ENCODE results near the gene CCDC85B.

DNA sequence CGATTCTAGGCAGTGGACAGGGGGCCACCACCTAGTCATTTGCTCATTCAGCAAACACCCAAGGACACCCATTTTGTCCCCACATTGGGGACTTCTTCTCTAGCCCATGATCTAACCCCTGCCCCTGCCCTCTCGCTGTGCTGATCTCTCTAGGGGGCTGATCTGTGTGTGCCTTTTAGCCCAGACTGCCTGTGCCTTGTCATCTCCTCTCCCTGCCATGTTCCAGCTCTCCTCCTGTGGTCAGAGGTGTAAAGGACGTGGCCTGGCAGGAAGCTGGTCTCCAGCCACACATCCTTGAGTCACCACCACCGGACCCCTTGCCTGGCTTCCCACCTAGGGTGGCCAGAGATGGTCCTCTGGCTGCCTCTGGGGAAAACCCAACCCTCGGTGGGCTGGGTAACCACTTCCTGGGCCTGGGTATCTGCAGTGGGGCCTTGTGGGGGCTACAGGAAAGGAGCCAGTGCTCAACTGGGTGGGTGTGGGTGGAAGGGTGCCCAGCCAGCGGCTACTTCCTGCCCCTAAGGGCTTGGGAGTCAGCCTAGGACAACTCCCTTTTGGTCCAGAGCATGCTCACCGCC lies 9.5 kb upstream of the CCDC85B start:
- TF ChIP-seq, protein P1, sequence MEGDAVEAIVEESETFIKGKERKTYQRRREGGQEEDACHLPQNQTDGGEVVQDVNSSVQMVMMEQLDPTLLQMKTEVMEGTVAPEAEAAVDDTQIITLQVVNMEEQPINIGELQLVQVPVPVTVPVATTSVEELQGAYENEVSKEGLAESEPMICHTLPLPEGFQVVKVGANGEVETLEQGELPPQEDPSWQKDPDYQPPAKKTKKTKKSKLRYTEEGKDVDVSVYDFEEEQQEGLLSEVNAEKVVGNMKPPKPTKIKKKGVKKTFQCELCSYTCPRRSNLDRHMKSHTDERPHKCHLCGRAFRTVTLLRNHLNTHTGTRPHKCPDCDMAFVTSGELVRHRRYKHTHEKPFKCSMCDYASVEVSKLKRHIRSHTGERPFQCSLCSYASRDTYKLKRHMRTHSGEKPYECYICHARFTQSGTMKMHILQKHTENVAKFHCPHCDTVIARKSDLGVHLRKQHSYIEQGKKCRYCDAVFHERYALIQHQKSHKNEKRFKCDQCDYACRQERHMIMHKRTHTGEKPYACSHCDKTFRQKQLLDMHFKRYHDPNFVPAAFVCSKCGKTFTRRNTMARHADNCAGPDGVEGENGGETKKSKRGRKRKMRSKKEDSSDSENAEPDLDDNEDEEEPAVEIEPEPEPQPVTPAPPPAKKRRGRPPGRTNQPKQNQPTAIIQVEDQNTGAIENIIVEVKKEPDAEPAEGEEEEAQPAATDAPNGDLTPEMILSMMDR (IDR thresholded peaks at IDR 0.05; ENCODE audit: poor library complexity, severe bottlenecking): no peak
- TF ChIP-seq EP300 (conservative IDR thresholded peaks at IDR 0.05; ENCODE audit: poor library complexity, severe bottlenecking) (no peak), EZH2 (IDR thresholded peaks at IDR 0.05; ENCODE audit: borderline replicate concordance, insufficient read depth, low read length, poor library complexity, severe bottlenecking) (no peak), POLR2AphosphoS5 (IDR thresholded peaks at IDR 0.05) (no peak), TAF1 (IDR thresholded peaks at IDR 0.05; ENCODE audit: low read depth) (no peak), SMC3 (conservative IDR thresholded peaks at IDR 0.05; ENCODE audit: poor library complexity) (no peak)
- TF ChIP-seq, protein P2, sequence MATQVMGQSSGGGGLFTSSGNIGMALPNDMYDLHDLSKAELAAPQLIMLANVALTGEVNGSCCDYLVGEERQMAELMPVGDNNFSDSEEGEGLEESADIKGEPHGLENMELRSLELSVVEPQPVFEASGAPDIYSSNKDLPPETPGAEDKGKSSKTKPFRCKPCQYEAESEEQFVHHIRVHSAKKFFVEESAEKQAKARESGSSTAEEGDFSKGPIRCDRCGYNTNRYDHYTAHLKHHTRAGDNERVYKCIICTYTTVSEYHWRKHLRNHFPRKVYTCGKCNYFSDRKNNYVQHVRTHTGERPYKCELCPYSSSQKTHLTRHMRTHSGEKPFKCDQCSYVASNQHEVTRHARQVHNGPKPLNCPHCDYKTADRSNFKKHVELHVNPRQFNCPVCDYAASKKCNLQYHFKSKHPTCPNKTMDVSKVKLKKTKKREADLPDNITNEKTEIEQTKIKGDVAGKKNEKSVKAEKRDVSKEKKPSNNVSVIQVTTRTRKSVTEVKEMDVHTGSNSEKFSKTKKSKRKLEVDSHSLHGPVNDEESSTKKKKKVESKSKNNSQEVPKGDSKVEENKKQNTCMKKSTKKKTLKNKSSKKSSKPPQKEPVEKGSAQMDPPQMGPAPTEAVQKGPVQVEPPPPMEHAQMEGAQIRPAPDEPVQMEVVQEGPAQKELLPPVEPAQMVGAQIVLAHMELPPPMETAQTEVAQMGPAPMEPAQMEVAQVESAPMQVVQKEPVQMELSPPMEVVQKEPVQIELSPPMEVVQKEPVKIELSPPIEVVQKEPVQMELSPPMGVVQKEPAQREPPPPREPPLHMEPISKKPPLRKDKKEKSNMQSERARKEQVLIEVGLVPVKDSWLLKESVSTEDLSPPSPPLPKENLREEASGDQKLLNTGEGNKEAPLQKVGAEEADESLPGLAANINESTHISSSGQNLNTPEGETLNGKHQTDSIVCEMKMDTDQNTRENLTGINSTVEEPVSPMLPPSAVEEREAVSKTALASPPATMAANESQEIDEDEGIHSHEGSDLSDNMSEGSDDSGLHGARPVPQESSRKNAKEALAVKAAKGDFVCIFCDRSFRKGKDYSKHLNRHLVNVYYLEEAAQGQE (IDR thresholded peaks at IDR 0.05; ENCODE audit: borderline replicate concordance): no peak

Data from neural cell (in vitro differentiated cells).